Loucy (cell line): ENCODE data around the gene EIF1.

Source experiments
- H2AFZ ChIP-seq: fragments of 200-600 bp; sonication (generic); 2 replicates; pipeline ENCODE4 v1.6.0; 2016; ENCODE audit warnings: antibody characterized with exemption, mild to moderate bottlenecking, low read length, moderate library complexity
- H3F3A ChIP-seq: fragments of 200-600 bp; 2 replicates; pipeline ENCODE4 v1.6.0; 2016; ENCODE audit warnings: antibody characterized with exemption, low read depth, mild to moderate bottlenecking
- H3K27me3 ChIP-seq: fragments of 200-600 bp; sonication (generic); 2 replicates; pipeline ENCODE4 v1.6.1; 2014; ENCODE audit warnings: low read length, mild to moderate bottlenecking; ENCODE audit not compliant: insufficient read depth, poor library complexity, severe bottlenecking
- H3K36me3 ChIP-seq: fragments of 200-600 bp; sonication (generic); 2 replicates; pipeline ENCODE4 v1.6.1; 2016; ENCODE audit warnings: low read length; ENCODE audit not compliant: insufficient read depth
- H3K4me1 ChIP-seq: fragments of 200-600 bp; sonication (generic); 2 replicates; pipeline ENCODE4 v1.5.1; 2014; ENCODE audit warnings: low read length, mild to moderate bottlenecking; ENCODE audit not compliant: insufficient read depth, poor library complexity, severe bottlenecking
- H3K4me2 ChIP-seq: fragments of 200-600 bp; sonication (generic); 2 replicates; pipeline ENCODE4 v1.6.0; 2014; ENCODE audit warnings: antibody characterized with exemption, low read length, low read depth, mild to moderate bottlenecking; ENCODE audit not compliant: poor library complexity, severe bottlenecking
- H3K4me3 ChIP-seq: fragments of 200-600 bp; sonication (generic); 2 replicates; pipeline ENCODE4 v1.5.1; 2014; ENCODE audit warnings: low read length, mild to moderate bottlenecking, mixed read lengths; ENCODE audit not compliant: poor library complexity, severe bottlenecking
- H3K79me2 ChIP-seq: fragments of 200-600 bp; sonication (generic); 2 replicates; pipeline ENCODE4 v1.6.1; 2014; ENCODE audit warnings: low read length; ENCODE audit not compliant: insufficient read depth
- H3K9ac ChIP-seq: fragments of 200-600 bp; sonication (generic); 2 replicates; pipeline ENCODE4 v1.6.0; 2014; ENCODE audit warnings: mild to moderate bottlenecking, low read depth, low read length, moderate library complexity; ENCODE audit not compliant: poor library complexity, severe bottlenecking
- H3K9me2 ChIP-seq: fragments of 200-600 bp; sonication (generic); replicated peaks from 2 replicates; pipeline ENCODE4 v1.6.1; 2016; ENCODE audit warnings: low read depth, low read length, mixed read lengths
- H3K9me3 ChIP-seq: fragments of 200-600 bp; sonication (generic); 2 replicates; pipeline ENCODE4 v1.6.1; 2014; ENCODE audit warnings: mild to moderate bottlenecking, antibody characterized with exemption, low read length, low read depth; ENCODE audit not compliant: insufficient read depth
- H4K20me1 ChIP-seq: fragments of 200-600 bp; sonication (generic); 2 replicates; pipeline ENCODE4 v1.6.0; 2014; ENCODE audit warnings: antibody characterized with exemption, low read length, mild to moderate bottlenecking; ENCODE audit not compliant: insufficient read depth, poor library complexity, severe bottlenecking
- CTCF ChIP-seq: fragments of 200-600 bp; sonication (generic); conservative IDR thresholded peaks from 2 replicates; pipeline ENCODE4 v1.5.1; 2014; ENCODE audit warnings: mild to moderate bottlenecking, antibody characterized with exemption, low read length
- EZH2phosphoT487 ChIP-seq: fragments of 200-600 bp; IDR thresholded peaks from 2 replicates; pipeline ENCODE4 v1.6.1; 2018; ENCODE audit warnings: antibody characterized with exemption, mild to moderate bottlenecking, moderate library complexity, borderline replicate concordance

EIF1 gene

DNA sequence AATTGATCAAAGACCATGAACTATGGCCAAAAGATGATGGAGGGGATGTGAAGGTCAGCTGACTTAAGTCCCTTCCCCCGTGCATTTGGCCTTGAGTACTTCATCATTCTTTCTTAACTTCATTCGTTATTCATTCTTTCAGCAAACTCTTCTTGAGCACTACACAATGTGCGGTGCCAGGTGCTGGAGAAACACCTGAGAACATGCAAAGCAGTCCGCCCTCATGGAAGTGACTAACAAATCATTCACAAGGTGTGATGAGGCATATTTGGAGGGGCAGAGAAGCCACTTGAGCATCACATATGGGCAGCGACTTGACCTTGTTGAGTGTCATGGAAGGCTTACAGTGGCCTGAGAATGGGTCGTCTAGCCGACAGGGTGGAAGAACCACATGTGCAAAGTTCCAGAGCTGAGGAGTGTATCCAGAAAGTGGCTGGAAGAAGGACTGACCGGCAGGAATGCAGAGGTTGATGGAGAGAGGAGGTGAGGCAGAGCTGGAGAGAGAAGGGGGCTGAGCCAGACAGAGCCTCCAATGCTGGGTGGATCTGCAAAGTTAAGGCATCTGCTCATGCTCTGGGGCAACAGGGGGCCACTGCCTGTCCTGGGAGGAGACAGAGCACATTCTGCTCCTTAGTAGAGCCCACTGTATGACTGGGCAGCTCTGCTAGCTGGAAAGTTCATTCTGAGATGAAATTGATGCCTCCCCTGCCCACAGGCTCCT, 25.1 kb upstream of the EIF1 start:
- Histone ChIP-seq H2AFZ (no peak overlapping the region), H3F3A (no peaks in the 10 kb centered on the region)
- no peak for TF ChIP-seq CTCF
- TF ChIP-seq EZH2phosphoT487: no peak

DNA sequence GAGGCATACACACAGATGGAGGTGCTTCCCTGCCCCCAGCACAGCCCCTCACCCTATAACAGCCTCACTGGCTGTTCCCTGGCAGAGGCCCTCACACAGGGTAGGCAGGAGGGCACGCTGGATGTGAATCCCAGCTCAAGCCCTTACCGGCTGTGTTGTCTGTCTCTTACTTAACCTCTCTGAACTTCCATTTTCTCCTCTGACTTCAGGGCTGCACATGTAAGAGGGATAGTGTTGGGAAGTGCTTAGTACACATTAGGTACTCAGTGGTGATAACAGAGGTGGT, 24.6 kb upstream of the EIF1 start:
- TF ChIP-seq EZH2phosphoT487: no peak
- TF ChIP-seq CTCF: no peak
- H3K4me1 ChIP-seq: peaks cover 23% of the 10 kb centered on the region
- H3K9ac ChIP-seq: no peak overlapping the region
- no peak overlapping the region for H3K4me3 ChIP-seq
- H3K4me2 ChIP-seq: no peak overlapping the region
- H3K9me2 ChIP-seq: no peaks in the 10 kb centered on the region
- no peaks in the 10 kb centered on the region for H3K79me2 ChIP-seq
- no peaks in the 10 kb centered on the region for H4K20me1 ChIP-seq
- no peaks in the 10 kb centered on the region for H3K27me3 ChIP-seq
- no peaks in the 10 kb centered on the region for H3K36me3 ChIP-seq
- no peak overlapping the region for H2AFZ ChIP-seq
- no peaks in the 10 kb centered on the region for H3K9me3 ChIP-seq
- H3F3A ChIP-seq: no peaks in the 10 kb centered on the region

More for the DNA sequence above, 25.1 kb upstream of the EIF1 start:
- Histone ChIP-seq H3K9ac (no peak overlapping the region), H3K4me2 (no peak overlapping the region), H3K9me2 (no peaks in the 10 kb centered on the region), H3K36me3 (no peaks in the 10 kb centered on the region), H3K27me3 (no peaks in the 10 kb centered on the region), H3K4me1 (peaks cover 23% of the 10 kb centered on the region), H3K79me2 (no peaks in the 10 kb centered on the region), H3K9me3 (no peaks in the 10 kb centered on the region), H4K20me1 (no peaks in the 10 kb centered on the region), H3K4me3 (no peak overlapping the region)

DNA sequence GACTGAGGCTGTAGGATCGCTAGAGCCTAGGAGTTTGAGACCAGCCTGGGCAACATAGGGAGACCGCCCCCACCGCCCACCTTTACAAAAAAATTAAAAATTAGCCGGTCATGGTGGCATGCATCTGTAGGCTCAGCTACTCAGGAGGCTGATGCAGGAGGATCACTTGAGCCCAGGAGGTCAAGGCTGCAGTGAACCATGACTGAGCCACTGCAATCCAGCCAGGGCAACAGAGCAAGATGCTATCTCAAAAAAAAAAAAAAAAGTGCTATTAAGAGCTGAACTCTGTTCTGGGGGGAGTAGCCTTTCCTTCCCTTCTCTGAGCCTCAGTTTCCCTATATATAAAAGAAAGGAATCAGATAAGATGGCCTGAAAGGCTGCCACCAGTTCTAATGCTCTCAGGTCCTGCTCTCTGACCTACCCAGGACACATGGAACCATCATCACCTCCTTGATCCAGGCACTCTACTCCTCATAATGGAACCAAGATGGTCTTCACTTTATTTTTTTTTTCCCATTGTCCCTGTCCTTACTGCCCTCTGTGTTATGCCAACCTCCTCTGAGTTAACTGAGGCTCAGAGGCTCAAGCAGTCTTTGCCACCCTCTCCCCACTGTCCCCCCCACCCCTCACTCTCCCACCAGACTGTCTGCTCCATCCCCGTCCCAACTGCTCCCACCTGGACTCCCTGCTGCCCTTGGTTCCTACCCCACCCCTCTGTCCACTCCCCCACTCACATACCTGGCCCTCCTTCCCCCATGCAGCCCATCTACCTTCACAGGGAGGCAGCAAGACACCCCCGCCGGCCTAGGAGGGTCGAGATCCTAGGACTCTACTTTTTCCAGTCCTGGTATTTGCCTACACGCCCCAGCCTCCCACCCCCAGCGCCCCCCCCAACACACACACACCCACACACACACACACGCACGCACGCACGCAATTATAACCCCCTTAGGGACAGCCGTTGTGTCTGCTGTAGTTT, 23.8 kb upstream of the EIF1 start:
- Histone ChIP-seq H3K79me2 (no peaks in the 10 kb centered on the region), H3K9me3 (no peaks in the 10 kb centered on the region), H3F3A (no peaks in the 10 kb centered on the region), H3K4me2 (peak overlapping the region; percentile 91), H3K27me3 (no peaks in the 10 kb centered on the region), H4K20me1 (no peaks in the 10 kb centered on the region), H3K36me3 (no peaks in the 10 kb centered on the region), H2AFZ (peak overlapping the region; percentile 99), H3K4me3 (peak overlapping the region; percentile 77), H3K9ac (peak overlapping the region; percentile 69), H3K4me1 (peaks cover 23% of the 10 kb centered on the region), H3K9me2 (no peaks in the 10 kb centered on the region)
- TF ChIP-seq CTCF: no peak
